Endothelial cell of umbilical vein (primary cell): ENCODE results near the gene SLC19A1. TPM values are rescaled to one million over a fixed set of nuclear protein-coding genes. Genes with fewer than 3 reads are reported as not detected.

ENCODE experiments used
- BruUV-seq: library from RNA; stranded (reverse); fragments of 400-500 nt; replicated peaks from 2 replicates; lab custom pipeline; 2021; lab: Mats Ljungman, UMichigan
- CTCF ChIA-PET: fragments of 300-600, 350-600 bp; sonication (Branson Sonifier 250); formaldehyde crosslinking; loops from one replicate; lab custom pipeline; 2021; ENCODE audit warnings: antibody characterized with exemption, inconsistent platforms; lab: Charles Lee
- POLR2A ChIA-PET: fragments of 300-600, 350-600 bp; sonication (Branson Sonifier 250); formaldehyde crosslinking; loops from one replicate; lab custom pipeline; 2021; ENCODE audit warnings: antibody characterized with exemption, inconsistent platforms; lab: Charles Lee
- DNase-seq: peaks from one replicate; pipeline ENCODE4 v3.0.0-alpha.2; 2011; ENCODE audit warnings: low read depth, low spot score
- FAIRE-seq: peaks from 2 replicates; lab custom pipeline; 2011; peaks lifted over from hg19 to GRCh38; lab: Jason Lieb, UNC
- H2AFZ ChIP-seq: 2 replicates; pipeline ENCODE4 v1.6.0; 2012; ENCODE audit warnings: low read depth, low read length, control low read depth, inconsistent platforms
- H3K27ac ChIP-seq: 2 replicates; pipeline ENCODE4 v1.5.1; 2011; ENCODE audit warnings: low read depth, mild to moderate bottlenecking, control low read depth, low read length, moderate library complexity; ENCODE audit not compliant: insufficient read depth
- H3K27me3 ChIP-seq, 2 experiments: 2 replicates each; pipeline versions ENCODE4 v1.6.0 to v1.6.1; 2011; ENCODE audit warnings: low read length in 2 of 2, mixed read lengths in 1 of 2; ENCODE audit not compliant: control insufficient read depth in 2 of 2, insufficient read depth in 2 of 2
- H3K36me3 ChIP-seq, 2 experiments: 2 replicates in 1 of 2; 3 replicates in 1 of 2; pipeline ENCODE4 v1.5.1; 2011; ENCODE audit warnings: low read length in 2 of 2, mild to moderate bottlenecking in 1 of 2, moderate library complexity in 1 of 2; ENCODE audit not compliant: control insufficient read depth in 2 of 2, insufficient read depth in 2 of 2; ENCODE audit errors: extremely low read depth in 1 of 2
- H3K4me1 ChIP-seq: 3 replicates; pipeline ENCODE4 v1.5.1; 2011; ENCODE audit warnings: mild to moderate bottlenecking, low read length; ENCODE audit not compliant: control insufficient read depth, insufficient read depth; ENCODE audit errors: extremely low read depth
- H3K4me2 ChIP-seq: 2 replicates; pipeline ENCODE4 v1.6.1; 2011; ENCODE audit warnings: low read length, control low read depth, mixed read lengths; ENCODE audit not compliant: insufficient read depth
- H3K4me3 ChIP-seq, 3 experiments: fragments of 200-600 bp in 1 of 3; sonication (generic), shearing (Covaris generic) in 1 of 3; replicated peaks in 1 of 3; 2 replicates each; pipeline ENCODE4 v1.5.1; 2011 to 2016; ENCODE audit warnings: control low read depth in 3 of 3, low read length in 3 of 3, mild to moderate bottlenecking in 2 of 3, inconsistent platforms in 1 of 3, low read depth in 1 of 3, moderate library complexity in 1 of 3; ENCODE audit not compliant: insufficient read depth in 1 of 3
- H3K79me2 ChIP-seq: 2 replicates; pipeline ENCODE4 v1.6.0; 2012; ENCODE audit warnings: low read length, inconsistent platforms; ENCODE audit not compliant: control insufficient read depth, insufficient read depth
- H3K9ac ChIP-seq: replicated peaks from 2 replicates; pipeline ENCODE3; 2011; ENCODE audit warnings: low read length, control low read depth; ENCODE audit not compliant: insufficient read depth; ENCODE audit errors: extremely low read depth
- H3K9me1 ChIP-seq: replicated peaks from 3 replicates; pipeline ENCODE4 v1.6.0; 2011; ENCODE audit warnings: mild to moderate bottlenecking, low read length; ENCODE audit not compliant: control insufficient read depth, insufficient read depth; ENCODE audit errors: extremely low read depth
- H3K9me3 ChIP-seq: replicated peaks from 2 replicates; pipeline ENCODE4 v1.5.1; 2012; ENCODE audit warnings: low read length, inconsistent platforms; ENCODE audit not compliant: control insufficient read depth, insufficient read depth
- H4K20me1 ChIP-seq: replicated peaks from 2 replicates; pipeline ENCODE3; 2011; ENCODE audit warnings: mild to moderate bottlenecking, low read length; ENCODE audit not compliant: control insufficient read depth, insufficient read depth; ENCODE audit errors: extremely low read depth
- EZH2 ChIP-seq: IDR thresholded peaks from 2 replicates; pipeline ENCODE4 v1.6.1; 2012; ENCODE audit warnings: borderline replicate concordance, low read depth, mild to moderate bottlenecking, moderate library complexity, low read length, inconsistent platforms; ENCODE audit not compliant: severe bottlenecking
- FOS ChIP-seq: IDR thresholded peaks from 2 replicates; pipeline ENCODE4 v1.6.1; 2011; ENCODE audit warnings: mild to moderate bottlenecking, low read length, moderate library complexity, borderline replicate concordance; ENCODE audit not compliant: insufficient read depth
- GATA2 ChIP-seq: IDR thresholded peaks from 2 replicates; pipeline ENCODE4 v1.7.0; 2011; ENCODE audit warnings: low read depth, mild to moderate bottlenecking, moderate library complexity, mixed read lengths, low read length; ENCODE audit not compliant: insufficient read length, insufficient read depth
- JUN ChIP-seq: IDR thresholded peaks from 2 replicates; pipeline ENCODE4 v1.6.1; 2011; ENCODE audit warnings: borderline replicate concordance, low read depth; ENCODE audit not compliant: insufficient read length, insufficient read depth
- POLR2AphosphoS5 ChIP-seq: IDR thresholded peaks from 2 replicates; pipeline ENCODE4 v1.6.1; 2012; ENCODE audit warnings: low read depth, mild to moderate bottlenecking, control low read depth, low read length, moderate library complexity; ENCODE audit not compliant: insufficient read depth
- dilution Hi-C: fragments of 300-500 bp; cut with MboI; formaldehyde crosslinking; loops from one replicate; pipeline ENCODE4 v1.15.0; 2019; ENCODE audit warnings: low sequenced_read_pairs; ENCODE audit not compliant: extremely low pct_ligation_motif_present
- intact Hi-C: fragments of 100-400 bp; cut with micrococcal nuclease; formaldehyde crosslinking; loops from one replicate; pipeline ENCODE4 v1.10.0; 2022
- polyA plus RNA-seq, 4 experiments: library from polyadenylated mRNA; depleted of rRNA in 3 of 4; stranded (reverse) in 3 of 4; unstranded in 1 of 4; fragments of >200 nt; gene quantifications; 2 replicates each; pipeline versions ENCODE4 v1.2.1 to v1.2.3, GENCODE V29; 2011 to 2012; ENCODE audit warnings: missing spikeins in 1 of 4
- total RNA-seq: library from RNA; stranded (reverse); gene quantifications from 2 replicates; pipeline ENCODE4 v1.2.3, GENCODE V29; 2021
- TF ChIP-seq, protein P1 (sequence below), 2 donors: IDR thresholded peaks; 1 replicate in 1 of 2; 2 replicates in 1 of 2; pipeline ENCODE4 v1.5.1; 2011; ENCODE audit warnings: low read length in 2 of 2, mild to moderate bottlenecking in 2 of 2, moderate library complexity in 2 of 2, control low read depth in 1 of 2, inconsistent platforms in 1 of 2, low read depth in 1 of 2; ENCODE audit not compliant: insufficient read depth in 1 of 2; ENCODE audit errors: extremely low read depth in 1 of 2
- TF ChIP-seq, protein P2 (sequence below): IDR thresholded peaks from 2 replicates; pipeline ENCODE4 v1.6.1; 2011; ENCODE audit not compliant: insufficient read depth, insufficient read length

Gene SLC19A1
- total and polyA plus RNA-seq, 2 donors (not counting 3 experiments of a cell fraction or from before 2014, with no cell fraction given), result 36.3 to 54.6 TPM

DNA sequence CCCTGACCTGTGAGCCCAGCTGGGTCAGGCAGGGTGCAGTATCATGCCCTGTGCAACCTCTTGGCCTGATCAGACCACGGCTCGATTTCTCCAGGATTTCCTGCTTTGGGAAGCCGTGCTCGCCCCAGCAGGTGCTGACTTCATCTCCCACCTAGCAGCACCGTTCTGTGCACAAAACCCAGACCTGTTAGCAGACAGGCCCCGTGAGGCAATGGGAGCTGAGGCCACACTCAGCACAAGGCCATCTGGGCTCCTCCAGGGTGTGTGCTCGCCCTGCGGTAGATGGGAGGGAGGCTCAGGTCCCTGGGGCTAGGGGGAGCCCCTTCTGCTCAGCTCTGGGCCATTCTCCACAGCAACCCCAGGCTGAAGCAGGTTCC is 29.6 kb downstream of the SLC19A1 start:
- peaks cover 4 to 19% of the 10 kb centered on the region in 2 experiments for H3K36me3 ChIP-seq
- CTCF ChIA-PET, result no interaction called here
- H3K27ac ChIP-seq, result no peak overlapping the region
- TF ChIP-seq EZH2 (no peak), GATA2 (no peak), FOS (no peak), JUN (no peak), POLR2AphosphoS5 (peak; percentile 6)
- no peaks in the 10 kb centered on the region for H3K27me3 ChIP-seq
- FAIRE-seq, result no peak
- intact Hi-C loops, result no loop called here
- H3K9ac ChIP-seq, result no peak overlapping the region
- dilution Hi-C loops, result no loop called here
- H2AFZ ChIP-seq, result no peak overlapping the region
- peaks cover 3% of the 10 kb centered on the region for H3K79me2 ChIP-seq
- no peak overlapping the region for H3K4me3 ChIP-seq
- H3K9me3 ChIP-seq, result no peaks in the 10 kb centered on the region
- H4K20me1 ChIP-seq, result no peaks in the 10 kb centered on the region
- POLR2A ChIA-PET, result no interaction called here
- no peaks in the 10 kb centered on the region for H3K9me1 ChIP-seq
- H3K4me1 ChIP-seq, result peaks cover 5% of the 10 kb centered on the region
- no TSS peak for BruUV-seq
- no peak for DNase-seq
- no peak overlapping the region for H3K4me2 ChIP-seq

DNA sequence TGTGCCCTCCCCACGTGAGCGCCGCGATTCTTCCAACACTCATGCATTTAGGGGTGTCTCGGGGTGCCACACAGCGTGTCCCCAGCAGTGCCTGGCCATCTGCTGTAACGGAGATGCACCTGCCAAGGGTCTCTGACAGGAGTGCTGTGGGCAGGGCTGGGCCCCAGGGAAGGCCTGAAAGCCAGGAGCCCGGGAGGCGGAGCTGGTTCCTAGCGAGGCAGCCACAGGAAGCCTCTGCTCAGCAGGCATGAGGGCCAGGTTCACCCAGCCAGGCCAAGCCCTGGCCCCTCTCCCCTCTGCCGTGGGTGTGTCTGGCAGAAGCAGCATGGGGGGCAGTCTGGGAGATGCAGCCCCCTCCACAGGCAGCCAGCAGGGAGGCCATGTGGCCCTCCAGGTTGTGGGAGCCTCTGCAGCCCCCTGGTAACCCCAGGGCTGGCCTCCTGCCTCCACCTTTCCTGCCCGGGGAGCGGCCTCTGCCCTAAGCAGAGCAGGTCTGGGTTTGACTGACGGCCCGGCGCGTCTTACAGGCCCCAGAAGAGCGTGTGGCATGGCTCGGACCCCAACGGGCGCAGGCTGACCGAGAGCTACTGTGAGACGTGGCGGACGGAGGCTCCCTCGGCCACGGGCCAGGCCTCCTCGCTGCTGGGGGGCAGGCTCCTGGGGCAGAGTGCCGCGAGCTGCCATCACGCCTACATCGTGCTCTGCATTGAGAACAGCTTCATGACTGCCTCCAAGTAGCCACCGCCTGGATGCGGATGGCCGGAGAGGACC is 30.4 kb downstream of the SLC19A1 start:
- CTCF ChIA-PET, result no interaction called here
- no peak for FAIRE-seq

More for the DNA sequence above, 30.4 kb downstream of the SLC19A1 start:
- TF ChIP-seq POLR2AphosphoS5 (no peak), JUN (no peak)
- TF ChIP-seq, protein P1, sequence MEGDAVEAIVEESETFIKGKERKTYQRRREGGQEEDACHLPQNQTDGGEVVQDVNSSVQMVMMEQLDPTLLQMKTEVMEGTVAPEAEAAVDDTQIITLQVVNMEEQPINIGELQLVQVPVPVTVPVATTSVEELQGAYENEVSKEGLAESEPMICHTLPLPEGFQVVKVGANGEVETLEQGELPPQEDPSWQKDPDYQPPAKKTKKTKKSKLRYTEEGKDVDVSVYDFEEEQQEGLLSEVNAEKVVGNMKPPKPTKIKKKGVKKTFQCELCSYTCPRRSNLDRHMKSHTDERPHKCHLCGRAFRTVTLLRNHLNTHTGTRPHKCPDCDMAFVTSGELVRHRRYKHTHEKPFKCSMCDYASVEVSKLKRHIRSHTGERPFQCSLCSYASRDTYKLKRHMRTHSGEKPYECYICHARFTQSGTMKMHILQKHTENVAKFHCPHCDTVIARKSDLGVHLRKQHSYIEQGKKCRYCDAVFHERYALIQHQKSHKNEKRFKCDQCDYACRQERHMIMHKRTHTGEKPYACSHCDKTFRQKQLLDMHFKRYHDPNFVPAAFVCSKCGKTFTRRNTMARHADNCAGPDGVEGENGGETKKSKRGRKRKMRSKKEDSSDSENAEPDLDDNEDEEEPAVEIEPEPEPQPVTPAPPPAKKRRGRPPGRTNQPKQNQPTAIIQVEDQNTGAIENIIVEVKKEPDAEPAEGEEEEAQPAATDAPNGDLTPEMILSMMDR (IDR thresholded peaks at IDR 0.05; ENCODE audit: extremely low read depth in 1 of 2, insufficient read depth in 1 of 2, low read depth in 1 of 2, low read length in 2 of 2), result no peak
- TF ChIP-seq, protein P2, sequence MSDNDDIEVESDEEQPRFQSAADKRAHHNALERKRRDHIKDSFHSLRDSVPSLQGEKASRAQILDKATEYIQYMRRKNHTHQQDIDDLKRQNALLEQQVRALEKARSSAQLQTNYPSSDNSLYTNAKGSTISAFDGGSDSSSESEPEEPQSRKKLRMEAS, result no peak
- no peak overlapping the region for H2AFZ ChIP-seq
- no peaks in the 10 kb centered on the region for H3K4me1 ChIP-seq
- H3K79me2 ChIP-seq, result no peaks in the 10 kb centered on the region
- H4K20me1 ChIP-seq, result no peaks in the 10 kb centered on the region
- POLR2A ChIA-PET, result no interaction called here
- DNase-seq, result no peak
- no peaks in the 10 kb centered on the region for H3K27me3 ChIP-seq
- intact Hi-C loops, result no loop called here
- H3K9ac ChIP-seq, result no peak overlapping the region
- no TSS peak for BruUV-seq
- peaks cover 4 to 19% of the 10 kb centered on the region in 2 experiments for H3K36me3 ChIP-seq
- H3K4me3 ChIP-seq, result no peak overlapping the region
- H3K4me2 ChIP-seq, result no peak overlapping the region
- H3K9me1 ChIP-seq, result no peaks in the 10 kb centered on the region
- dilution Hi-C loops, result no loop called here
- H3K27ac ChIP-seq, result no peak overlapping the region
- no peaks in the 10 kb centered on the region for H3K9me3 ChIP-seq
